ENCODE measurements around the gene ZNF234.
A peak's percentile ranks its signal among the peaks of the same experiment; 100 is the strongest.

ZNF234 gene

DNA sequence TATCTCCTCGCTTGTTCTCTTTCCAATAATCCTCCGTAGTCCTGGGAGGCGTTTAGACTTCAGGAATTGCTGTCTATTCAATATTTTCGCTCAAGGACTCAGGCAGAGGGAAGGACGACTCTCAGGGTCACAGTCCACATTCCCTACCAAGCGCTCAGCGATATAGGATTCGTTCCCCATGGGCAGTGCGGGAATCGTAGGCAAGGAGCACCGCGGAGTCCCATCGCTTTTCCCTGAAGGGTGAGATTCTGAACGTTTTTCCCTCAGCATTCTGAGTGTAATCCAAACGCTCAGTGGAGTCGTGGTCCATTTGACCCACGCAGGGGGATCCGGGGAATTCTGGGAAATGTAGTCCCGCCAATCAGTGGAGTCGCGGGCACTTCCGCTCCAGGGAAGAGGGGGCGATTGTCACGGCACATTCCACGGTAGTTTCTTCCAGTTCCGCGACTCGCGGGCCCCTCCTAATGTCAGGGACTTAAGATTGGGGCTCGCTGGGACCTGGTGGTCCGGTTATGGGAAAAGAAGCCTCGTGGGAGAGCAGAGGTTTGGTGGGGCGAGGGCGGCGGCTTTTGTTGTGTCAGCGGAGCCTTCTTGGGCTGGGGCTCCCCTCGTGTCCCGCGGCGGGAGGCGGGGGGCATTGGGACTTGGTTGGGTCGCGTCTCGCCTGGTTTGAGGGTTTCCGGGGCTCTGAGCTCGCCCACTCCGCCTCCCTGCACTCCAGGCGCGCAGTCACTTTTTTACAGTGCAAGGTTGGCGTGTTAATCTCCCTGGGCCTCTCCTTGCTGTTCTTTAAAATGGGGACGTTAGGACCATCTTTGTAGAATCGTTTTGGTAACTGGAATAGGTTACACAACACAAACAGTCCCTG lies at the start of gene ZNF234:
Gene ZNF234 (plus strand): TSS at position 364 of the 868 bp plus-strand sequence. CDS start 3,079 bp downstream, outside the sequence.
- peak within 1 kb of the TSS; percentile 71 for H3K4me3 ChIP-seq (ENCODE audit: severe bottlenecking)
- H3K36me3 ChIP-seq (ENCODE audit: low read depth), result peaks cover 19% of the 10 kb centered on the region
- TF ChIP-seq, protein P1, sequence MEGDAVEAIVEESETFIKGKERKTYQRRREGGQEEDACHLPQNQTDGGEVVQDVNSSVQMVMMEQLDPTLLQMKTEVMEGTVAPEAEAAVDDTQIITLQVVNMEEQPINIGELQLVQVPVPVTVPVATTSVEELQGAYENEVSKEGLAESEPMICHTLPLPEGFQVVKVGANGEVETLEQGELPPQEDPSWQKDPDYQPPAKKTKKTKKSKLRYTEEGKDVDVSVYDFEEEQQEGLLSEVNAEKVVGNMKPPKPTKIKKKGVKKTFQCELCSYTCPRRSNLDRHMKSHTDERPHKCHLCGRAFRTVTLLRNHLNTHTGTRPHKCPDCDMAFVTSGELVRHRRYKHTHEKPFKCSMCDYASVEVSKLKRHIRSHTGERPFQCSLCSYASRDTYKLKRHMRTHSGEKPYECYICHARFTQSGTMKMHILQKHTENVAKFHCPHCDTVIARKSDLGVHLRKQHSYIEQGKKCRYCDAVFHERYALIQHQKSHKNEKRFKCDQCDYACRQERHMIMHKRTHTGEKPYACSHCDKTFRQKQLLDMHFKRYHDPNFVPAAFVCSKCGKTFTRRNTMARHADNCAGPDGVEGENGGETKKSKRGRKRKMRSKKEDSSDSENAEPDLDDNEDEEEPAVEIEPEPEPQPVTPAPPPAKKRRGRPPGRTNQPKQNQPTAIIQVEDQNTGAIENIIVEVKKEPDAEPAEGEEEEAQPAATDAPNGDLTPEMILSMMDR (IDR thresholded peaks at IDR 0.05; ENCODE audit: poor library complexity, severe bottlenecking), result peak; percentile 18
- H3K9me3 ChIP-seq (ENCODE audit: severe bottlenecking), result no peaks in the 10 kb centered on the region
- DNase-seq (ENCODE audit: low spot score), result peak; percentile 70
- peaks cover 3% of the 10 kb centered on the region for H3K4me1 ChIP-seq (ENCODE audit: insufficient read depth, poor library complexity, severe bottlenecking)
- H3K27me3 ChIP-seq (ENCODE audit: insufficient read depth, poor library complexity, severe bottlenecking), result no peaks in the 10 kb centered on the region
- H3K27ac ChIP-seq (ENCODE audit: poor library complexity, severe bottlenecking), result peak within 1 kb of the TSS; percentile 24
- peak; percentile 93 for ATAC-seq (ENCODE audit: low read depth)

DNA sequence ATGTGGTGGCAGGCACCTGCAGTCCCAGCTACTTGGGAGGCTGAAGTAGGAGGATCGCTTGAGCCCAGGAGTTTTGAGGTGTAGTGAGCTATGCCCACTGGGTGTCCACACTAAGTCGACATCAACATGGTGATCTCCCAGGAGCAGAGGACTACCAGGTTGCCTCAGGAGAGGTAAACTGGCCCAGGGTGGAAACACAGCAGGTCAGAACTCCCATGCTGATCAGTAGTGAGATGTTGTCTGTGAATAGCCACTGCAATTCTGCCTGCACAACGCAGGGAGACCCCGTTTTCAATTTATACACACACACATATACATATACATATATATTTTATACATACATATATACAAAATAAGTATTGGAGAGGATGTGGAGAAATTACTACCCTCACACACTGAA lies 49.2 kb upstream of the ZNF234 start:
- H3K36me3 ChIP-seq (ENCODE audit: low read depth), result peaks cover 13% of the 10 kb centered on the region
- TF ChIP-seq, protein P1 (IDR thresholded peaks at IDR 0.05; ENCODE audit: poor library complexity, severe bottlenecking), result no peak
- H3K4me3 ChIP-seq (ENCODE audit: severe bottlenecking), result no peak overlapping the region
- no peak overlapping the region for H3K27ac ChIP-seq (ENCODE audit: poor library complexity, severe bottlenecking)
- H3K27me3 ChIP-seq (ENCODE audit: insufficient read depth, poor library complexity, severe bottlenecking), result no peaks in the 10 kb centered on the region
- peaks cover 3% of the 10 kb centered on the region for H3K4me1 ChIP-seq (ENCODE audit: insufficient read depth, poor library complexity, severe bottlenecking)
- ATAC-seq (ENCODE audit: low read depth) (no peak), DNase-seq (ENCODE audit: low spot score) (no peak)
- no peaks in the 10 kb centered on the region for H3K9me3 ChIP-seq (ENCODE audit: severe bottlenecking)

DNA sequence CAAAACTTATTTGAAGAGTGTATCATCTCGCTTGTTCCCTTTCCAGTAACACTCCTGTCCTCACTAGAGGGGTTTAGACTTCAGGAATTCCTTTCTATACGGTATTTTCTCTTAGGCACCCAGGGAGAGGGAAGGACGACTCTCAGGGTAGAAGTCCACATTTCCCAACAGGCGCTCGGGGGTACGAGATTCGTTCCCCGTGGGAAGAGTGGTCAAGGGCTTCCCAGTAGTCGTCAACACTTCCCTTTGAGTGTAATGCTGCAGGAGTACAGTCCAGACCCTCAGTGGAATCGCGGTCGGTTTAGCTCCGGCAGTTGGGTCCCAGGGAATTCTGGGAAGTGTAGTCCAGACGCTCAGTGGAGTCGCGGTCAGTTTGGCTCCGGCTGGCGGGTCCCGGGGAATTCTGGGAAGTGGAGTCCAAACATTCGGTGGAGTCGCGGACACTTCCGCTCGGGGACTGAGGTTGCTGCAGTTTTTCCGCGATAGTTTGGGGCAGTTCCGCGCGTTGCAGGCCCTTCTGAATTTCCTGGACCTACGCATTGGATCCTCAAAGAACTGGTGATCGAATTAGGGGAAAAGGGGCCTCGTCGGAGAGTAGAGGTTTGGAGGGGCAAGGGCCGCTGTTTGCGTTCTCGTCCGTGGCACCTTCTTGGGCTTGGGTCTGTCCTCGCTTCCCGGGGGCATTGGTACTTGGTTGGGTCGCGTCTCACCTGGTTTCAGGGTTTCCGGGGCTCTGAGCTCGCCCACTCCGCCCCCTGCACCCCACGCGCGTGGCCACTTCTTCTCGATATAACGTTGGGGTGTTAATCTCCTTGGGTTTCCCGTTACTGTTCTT lies 47.2 kb upstream of the ZNF234 start, which contains the start of gene ZNF224:
Gene ZNF224 (plus strand): TSS at position 431 of the 835 bp plus-strand sequence. CDS start 3,513 bp downstream, outside the sequence.
- Histone ChIP-seq H3K27me3 (ENCODE audit: insufficient read depth, poor library complexity, severe bottlenecking) (no peaks in the 10 kb centered on the region), H3K36me3 (ENCODE audit: low read depth) (peaks cover 26% of the 10 kb centered on the region), H3K27ac (ENCODE audit: poor library complexity, severe bottlenecking) (peak within 1 kb of the TSS; percentile 43), H3K9me3 (ENCODE audit: severe bottlenecking) (no peaks in the 10 kb centered on the region), H3K4me1 (ENCODE audit: insufficient read depth, poor library complexity, severe bottlenecking) (peaks cover 3% of the 10 kb centered on the region), H3K4me3 (ENCODE audit: severe bottlenecking) (peak within 1 kb of the TSS; percentile 47)
- TF ChIP-seq, protein P1 (IDR thresholded peaks at IDR 0.05; ENCODE audit: poor library complexity, severe bottlenecking), result no peak
- peak; percentile 97 for ATAC-seq (ENCODE audit: low read depth)
- peak; percentile 88 for DNase-seq (ENCODE audit: low spot score)

DNA sequence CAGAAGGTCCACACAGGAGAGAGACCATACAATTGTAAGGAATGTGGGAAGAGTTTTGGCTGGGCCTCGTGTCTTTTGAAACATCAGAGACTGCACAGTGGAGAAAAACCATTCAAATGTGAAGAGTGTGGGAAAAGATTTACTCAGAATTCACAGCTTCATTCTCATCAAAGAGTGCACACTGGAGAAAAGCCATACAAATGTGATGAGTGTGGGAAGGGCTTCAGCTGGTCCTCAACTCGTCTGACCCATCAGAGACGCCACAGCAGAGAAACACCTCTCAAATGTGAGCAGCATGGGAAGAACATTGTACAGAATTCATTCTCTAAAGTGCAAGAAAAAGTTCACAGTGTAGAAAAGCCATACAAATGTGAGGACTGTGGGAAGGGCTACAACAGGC lies 33.6 kb upstream of the ZNF234 start:
- Histone ChIP-seq H3K27ac (ENCODE audit: poor library complexity, severe bottlenecking) (no peak overlapping the region), H3K9me3 (ENCODE audit: severe bottlenecking) (peaks cover 8% of the 10 kb centered on the region), H3K4me1 (ENCODE audit: insufficient read depth, poor library complexity, severe bottlenecking) (no peaks in the 10 kb centered on the region), H3K27me3 (ENCODE audit: insufficient read depth, poor library complexity, severe bottlenecking) (no peaks in the 10 kb centered on the region), H3K4me3 (ENCODE audit: severe bottlenecking) (no peak overlapping the region), H3K36me3 (ENCODE audit: low read depth) (peaks cover 48% of the 10 kb centered on the region)
- TF ChIP-seq, protein P1 (IDR thresholded peaks at IDR 0.05; ENCODE audit: poor library complexity, severe bottlenecking), result no peak
- ATAC-seq (ENCODE audit: low read depth) (no peak), DNase-seq (ENCODE audit: low spot score) (no peak)
